Measurements from ENCODE around the gene SCUBE1. TPM values are rescaled to one million over a fixed set of nuclear protein-coding genes. Genes with fewer than 3 reads are reported as not detected.

SCUBE1 gene
- total and polyA plus RNA-seq, 7 experiments from 2014 or later = 0.11 to 0.27 (median 0.19) TPM; not detected in 4

DNA sequence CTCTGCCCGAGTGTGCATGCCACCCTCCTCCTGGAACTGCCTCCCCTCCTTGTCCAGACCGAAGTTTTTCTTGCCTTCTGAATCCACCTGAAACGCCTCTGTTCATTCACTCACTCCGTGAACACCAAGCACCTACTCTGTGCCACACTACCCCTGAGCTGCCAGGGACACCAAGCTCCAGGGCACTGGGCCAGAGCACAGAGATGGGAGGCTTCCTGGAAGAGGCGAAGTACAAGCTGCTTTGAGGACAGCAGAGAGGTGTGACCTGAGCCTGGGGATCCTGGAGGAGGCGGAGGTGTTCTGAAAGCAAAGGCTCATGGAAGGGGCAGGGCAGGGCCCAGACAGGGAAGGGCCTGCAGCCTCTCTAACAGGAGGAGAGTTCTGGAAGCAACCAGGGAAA lies 47.5 kb downstream of the SCUBE1 start:
- no peaks in the 10 kb centered on the region for H3K27me3 Mint-ChIP-seq
- H3K27ac Mint-ChIP-seq = no peak overlapping the region
- Histone ChIP-seq H3K36me3 (ENCODE audit: control insufficient read depth in 2 of 3, insufficient read depth in 3 of 3, low read length in 3 of 3) (no peaks in the 10 kb centered on the region), H3K27me3 (ENCODE audit: control insufficient read depth in 2 of 2, insufficient read depth in 2 of 2, low read length in 2 of 2) (no peaks in the 10 kb centered on the region), H3K4me3 (ENCODE audit: low read length) (no peak overlapping the region), H3K27ac (ENCODE audit: low read depth, low read length) (no peak overlapping the region), H3K4me1 (ENCODE audit: control insufficient read depth in 2 of 2, insufficient read depth in 2 of 2, low read length in 2 of 2) (no peaks in the 10 kb centered on the region), H3K9me3 (ENCODE audit: control insufficient read depth in 2 of 3, low read length in 3 of 3) (no peaks in the 10 kb centered on the region)
- no peak for ATAC-seq
- ChIA-PET POLR2A (no interaction called here), CTCF (no interaction called here)
- no peaks in the 10 kb centered on the region for H3K36me3 Mint-ChIP-seq
- DNase-seq = no peak
- intact Hi-C loops (cut with micrococcal nuclease) = no loop called here
- no peak overlapping the region for H3K4me3 Mint-ChIP-seq
- peaks cover 0 to 2% (median 0%) of the 10 kb centered on the region in 7 donors for H3K4me1 Mint-ChIP-seq
- no peaks in the 10 kb centered on the region for H3K9me3 Mint-ChIP-seq

DNA sequence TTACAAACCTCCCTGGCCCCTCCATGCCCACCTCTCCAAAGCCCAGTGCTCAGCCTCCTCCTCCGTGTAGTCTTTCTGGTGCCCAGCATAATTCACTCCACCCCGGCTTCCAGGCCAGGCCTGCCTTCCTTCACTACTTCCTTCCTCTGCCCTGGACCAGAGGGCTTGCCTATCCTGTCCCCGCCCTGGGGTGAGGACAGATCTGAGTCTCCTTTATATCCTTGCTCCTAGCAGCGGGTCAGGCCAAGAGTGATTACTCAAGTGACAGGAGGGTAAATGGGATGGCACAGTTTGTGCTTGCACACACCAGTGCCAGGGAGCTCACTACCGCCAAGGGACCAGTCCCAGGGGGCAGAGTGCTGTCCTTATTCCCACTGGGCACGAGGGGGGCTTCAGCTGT lies 48.0 kb downstream of the SCUBE1 start:
- no peaks in the 10 kb centered on the region for H3K4me1 ChIP-seq (ENCODE audit: control insufficient read depth in 2 of 2, insufficient read depth in 2 of 2, low read length in 2 of 2)
- DNase-seq (no peak), ATAC-seq (no peak)
- peak overlapping the region in 1 of 9 donors; percentile 20 for H3K27ac Mint-ChIP-seq
- ChIA-PET CTCF (no interaction called here), POLR2A (no interaction called here)
- H3K36me3 ChIP-seq (ENCODE audit: control insufficient read depth in 2 of 3, insufficient read depth in 3 of 3, low read length in 3 of 3) = no peaks in the 10 kb centered on the region
- no peaks in the 10 kb centered on the region for H3K27me3 Mint-ChIP-seq
- no peaks in the 10 kb centered on the region for H3K9me3 Mint-ChIP-seq
- intact Hi-C loops (cut with micrococcal nuclease) = no loop called here
- no peak overlapping the region for H3K4me3 Mint-ChIP-seq
- H3K4me1 Mint-ChIP-seq = peaks cover 0 to 2% (median 0%) of the 10 kb centered on the region in 7 donors
- H3K4me3 ChIP-seq (ENCODE audit: low read length) = no peak overlapping the region
- H3K9me3 ChIP-seq (ENCODE audit: control insufficient read depth in 2 of 3, low read length in 3 of 3) = no peaks in the 10 kb centered on the region
- H3K27ac ChIP-seq (ENCODE audit: low read depth, low read length) = no peak overlapping the region
- no peaks in the 10 kb centered on the region for H3K27me3 ChIP-seq (ENCODE audit: control insufficient read depth in 2 of 2, insufficient read depth in 2 of 2, low read length in 2 of 2)
- no peaks in the 10 kb centered on the region for H3K36me3 Mint-ChIP-seq

DNA sequence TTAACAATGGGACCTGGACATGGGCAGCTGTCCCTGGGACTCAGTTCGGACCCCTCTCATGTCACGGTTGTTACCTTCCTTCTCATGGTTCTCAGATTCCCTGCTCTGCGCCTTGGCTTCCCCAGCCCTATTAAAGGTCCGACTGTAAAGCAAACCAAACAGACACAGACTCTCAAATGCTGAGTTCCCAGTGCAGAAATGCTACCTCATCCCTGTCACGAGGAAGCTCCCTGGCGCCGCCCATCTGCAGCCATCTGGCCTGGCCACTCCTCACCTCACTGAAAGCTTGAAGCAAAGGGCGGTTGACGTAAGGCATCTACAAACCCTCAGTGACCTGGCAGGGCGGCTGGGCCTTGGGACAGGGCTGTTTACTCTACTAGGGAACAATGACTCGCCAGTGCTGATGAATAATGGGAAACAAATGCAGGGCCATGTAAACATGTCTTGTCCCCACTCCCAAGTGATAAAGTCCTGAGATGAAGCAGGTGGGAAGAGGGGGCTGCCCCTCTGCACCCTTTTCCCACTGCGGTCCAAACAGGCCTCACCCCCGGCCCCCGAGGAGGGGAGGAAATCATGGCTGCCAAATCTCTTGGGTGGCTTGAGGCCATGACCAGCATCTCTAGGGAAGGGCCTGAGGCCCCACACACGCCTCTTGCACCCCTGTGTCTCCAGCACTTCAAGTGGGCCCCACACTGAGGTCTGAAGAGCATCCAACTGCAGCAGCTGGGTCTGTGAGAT lies 49.3 kb downstream of the SCUBE1 start:
- Mint-ChIP-seq H3K9me3 (no peaks in the 10 kb centered on the region), H3K27ac (no peak overlapping the region), H3K36me3 (no peaks in the 10 kb centered on the region), H3K4me1 (peaks cover 0 to 6% (median under 1%) of the 10 kb centered on the region in 7 donors), H3K27me3 (no peaks in the 10 kb centered on the region), H3K4me3 (no peak overlapping the region)
- ChIA-PET CTCF (no interaction called here), POLR2A (no interaction called here)
- H3K9me3 ChIP-seq (ENCODE audit: control insufficient read depth in 2 of 3, low read length in 3 of 3) = no peaks in the 10 kb centered on the region
- no peak overlapping the region for H3K4me3 ChIP-seq (ENCODE audit: low read length)
- ATAC-seq (peak; percentile 58), DNase-seq (no peak)
- intact Hi-C loops (cut with micrococcal nuclease) = no loop called here
- no peaks in the 10 kb centered on the region for H3K27me3 ChIP-seq (ENCODE audit: control insufficient read depth in 2 of 2, insufficient read depth in 2 of 2, low read length in 2 of 2)
- H3K4me1 ChIP-seq (ENCODE audit: control insufficient read depth in 2 of 2, insufficient read depth in 2 of 2, low read length in 2 of 2) = peaks cover 0 to 5% of the 10 kb centered on the region in 2 donors
- no peak overlapping the region for H3K27ac ChIP-seq (ENCODE audit: low read depth, low read length)
- H3K36me3 ChIP-seq (ENCODE audit: control insufficient read depth in 2 of 3, insufficient read depth in 3 of 3, low read length in 3 of 3) = no peaks in the 10 kb centered on the region

DNA sequence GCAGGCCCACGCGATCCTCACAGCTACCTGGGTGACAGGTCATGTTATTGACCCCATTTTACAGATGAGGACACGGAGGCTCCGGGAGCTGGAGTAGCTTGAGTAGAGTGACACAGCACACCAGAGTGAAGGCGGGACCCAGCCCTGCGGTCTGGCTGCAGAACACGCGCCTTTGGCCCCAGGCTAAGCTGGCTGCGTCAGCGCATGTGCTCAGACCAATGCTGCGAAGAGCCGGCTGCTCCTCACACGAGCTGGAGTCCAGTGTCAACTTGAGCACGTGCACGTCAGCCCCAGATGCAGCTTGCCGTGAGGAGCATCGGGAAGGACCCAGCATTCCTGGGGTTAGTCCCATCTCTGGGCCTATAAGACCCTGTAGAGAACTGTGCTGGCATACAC lies 49.9 kb downstream of the SCUBE1 start:
- Mint-ChIP-seq H3K27ac (no peak overlapping the region), H3K9me3 (no peaks in the 10 kb centered on the region), H3K4me1 (peaks cover 0 to 7% (median 3%) of the 10 kb centered on the region in 7 donors), H3K27me3 (no peaks in the 10 kb centered on the region), H3K36me3 (no peaks in the 10 kb centered on the region), H3K4me3 (no peak overlapping the region)
- no peaks in the 10 kb centered on the region for H3K36me3 ChIP-seq (ENCODE audit: control insufficient read depth in 2 of 3, insufficient read depth in 3 of 3, low read length in 3 of 3)
- ATAC-seq (no peak), DNase-seq (no peak)
- intact Hi-C loops (cut with micrococcal nuclease) = no loop called here
- no peaks in the 10 kb centered on the region for H3K9me3 ChIP-seq (ENCODE audit: control insufficient read depth in 2 of 3, low read length in 3 of 3)
- ChIA-PET POLR2A (no interaction called here), CTCF (no interaction called here)
- peaks cover 0 to 5% of the 10 kb centered on the region in 2 donors for H3K4me1 ChIP-seq (ENCODE audit: control insufficient read depth in 2 of 2, insufficient read depth in 2 of 2, low read length in 2 of 2)
- H3K27me3 ChIP-seq (ENCODE audit: control insufficient read depth in 2 of 2, insufficient read depth in 2 of 2, low read length in 2 of 2) = no peaks in the 10 kb centered on the region
- H3K27ac ChIP-seq (ENCODE audit: low read depth, low read length) = no peak overlapping the region
- H3K4me3 ChIP-seq (ENCODE audit: low read length) = no peak overlapping the region

DNA sequence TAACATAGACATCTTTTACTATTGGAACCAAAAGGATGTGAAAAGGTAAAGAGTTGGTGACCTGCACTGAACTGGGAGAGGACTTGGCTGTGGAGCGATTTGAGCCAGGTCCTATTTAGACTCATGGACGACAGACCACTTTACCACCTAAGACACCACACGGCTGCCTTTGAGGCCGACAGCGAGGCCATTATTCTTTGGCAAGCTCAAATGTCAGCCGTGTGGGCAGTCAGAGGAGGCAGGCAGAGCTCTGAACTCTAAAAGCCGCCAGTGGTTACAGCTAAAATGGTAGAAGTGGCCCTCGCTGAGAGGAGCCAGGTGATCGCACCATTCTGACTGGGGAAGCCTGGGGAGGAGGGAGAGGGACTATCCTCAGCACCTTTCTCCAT lies 50.5 kb downstream of the SCUBE1 start:
- Mint-ChIP-seq H3K4me1 (peaks cover 0 to 7% (median 3%) of the 10 kb centered on the region in 7 donors), H3K27ac (no peak overlapping the region), H3K9me3 (no peaks in the 10 kb centered on the region), H3K36me3 (no peaks in the 10 kb centered on the region), H3K4me3 (no peak overlapping the region), H3K27me3 (no peaks in the 10 kb centered on the region)
- H3K27ac ChIP-seq (ENCODE audit: low read depth, low read length) = no peak overlapping the region
- no peaks in the 10 kb centered on the region for H3K27me3 ChIP-seq (ENCODE audit: control insufficient read depth in 2 of 2, insufficient read depth in 2 of 2, low read length in 2 of 2)
- CTCF ChIA-PET = no interaction called here
- H3K9me3 ChIP-seq (ENCODE audit: control insufficient read depth in 2 of 3, low read length in 3 of 3) = no peaks in the 10 kb centered on the region
- peaks cover 0 to 5% of the 10 kb centered on the region in 2 donors for H3K4me1 ChIP-seq (ENCODE audit: control insufficient read depth in 2 of 2, insufficient read depth in 2 of 2, low read length in 2 of 2)
- DNase-seq (no peak), ATAC-seq (no peak)
- H3K4me3 ChIP-seq (ENCODE audit: low read length) = no peak overlapping the region
- POLR2A ChIA-PET = no interaction called here
- intact Hi-C loops (cut with micrococcal nuclease) = no loop called here
- H3K36me3 ChIP-seq (ENCODE audit: control insufficient read depth in 2 of 3, insufficient read depth in 3 of 3, low read length in 3 of 3) = no peaks in the 10 kb centered on the region

DNA sequence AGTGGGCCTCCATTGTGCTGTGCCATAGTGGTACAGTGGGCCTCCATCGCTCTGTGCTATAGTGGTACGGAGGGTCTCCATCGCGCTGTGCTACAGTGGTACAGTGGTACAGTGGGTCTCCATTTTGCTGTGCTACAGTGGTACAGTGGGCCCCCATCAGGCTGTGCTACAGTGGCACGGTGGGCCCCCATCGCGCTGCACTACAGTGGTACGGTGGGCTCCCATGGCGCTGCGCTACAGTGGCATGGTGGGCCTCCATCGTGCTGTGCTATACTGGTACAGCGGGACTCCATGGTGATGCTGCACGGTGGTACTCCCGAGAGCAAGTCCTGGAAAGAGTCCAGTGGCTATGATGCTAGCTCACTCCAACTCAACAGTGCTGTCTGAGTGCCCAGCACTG lies 51.8 kb downstream of the SCUBE1 start:
- ChIA-PET CTCF (no interaction called here), POLR2A (no interaction called here)
- Mint-ChIP-seq H3K4me1 (peaks cover 0 to 7% (median 3%) of the 10 kb centered on the region in 7 donors), H3K4me3 (no peak overlapping the region), H3K36me3 (no peaks in the 10 kb centered on the region), H3K27ac (no peak overlapping the region), H3K9me3 (no peaks in the 10 kb centered on the region), H3K27me3 (no peaks in the 10 kb centered on the region)
- H3K36me3 ChIP-seq (ENCODE audit: control insufficient read depth in 2 of 3, insufficient read depth in 3 of 3, low read length in 3 of 3) = no peaks in the 10 kb centered on the region
- ATAC-seq (no peak), DNase-seq (no peak)
- no peak overlapping the region for H3K4me3 ChIP-seq (ENCODE audit: low read length)
- H3K27ac ChIP-seq (ENCODE audit: low read depth, low read length) = no peak overlapping the region
- intact Hi-C loops (cut with micrococcal nuclease) = no loop called here
- no peaks in the 10 kb centered on the region for H3K27me3 ChIP-seq (ENCODE audit: control insufficient read depth in 2 of 2, insufficient read depth in 2 of 2, low read length in 2 of 2)
- H3K4me1 ChIP-seq (ENCODE audit: control insufficient read depth in 2 of 2, insufficient read depth in 2 of 2, low read length in 2 of 2) = peaks cover 0 to 5% of the 10 kb centered on the region in 2 donors
- H3K9me3 ChIP-seq (ENCODE audit: control insufficient read depth in 2 of 3, low read length in 3 of 3) = no peaks in the 10 kb centered on the region

DNA sequence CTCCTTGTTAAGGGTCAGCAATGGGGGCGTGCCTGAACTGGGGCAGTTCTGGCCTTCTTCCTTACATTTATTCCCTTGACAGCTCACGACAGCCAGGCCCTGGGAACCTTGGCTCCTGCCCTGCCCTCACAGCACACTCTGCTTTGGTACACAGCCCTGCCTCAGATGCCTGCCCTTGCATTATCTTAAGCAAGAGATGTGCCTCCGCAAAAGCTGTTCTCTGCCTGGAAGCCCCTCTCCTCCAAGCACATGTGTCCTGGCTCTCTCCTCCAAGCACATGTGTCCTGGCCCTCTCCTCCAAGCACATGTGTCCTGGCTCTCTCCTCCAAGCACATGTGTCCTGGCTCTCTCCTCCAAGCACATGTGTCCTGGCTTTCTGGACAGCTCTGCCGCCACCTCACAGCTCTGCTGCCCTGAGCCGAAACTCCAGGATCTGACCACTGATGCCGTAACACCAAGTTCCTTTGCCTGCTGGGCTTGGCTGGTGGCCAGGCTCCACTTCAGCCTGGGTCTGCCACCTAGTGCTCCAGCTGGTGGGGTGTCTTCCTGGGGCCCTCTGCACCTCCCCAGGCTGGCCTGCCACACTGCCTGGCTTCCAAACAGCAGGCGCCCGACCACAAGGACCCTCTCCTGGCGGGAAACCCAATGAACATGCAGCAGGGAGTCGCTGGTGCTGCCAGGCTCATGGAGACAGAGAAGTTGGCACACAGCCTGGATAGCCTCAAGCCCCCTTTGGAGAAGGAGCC lies 53.0 kb downstream of the SCUBE1 start:
- Histone ChIP-seq H3K27me3 (ENCODE audit: control insufficient read depth in 2 of 2, insufficient read depth in 2 of 2, low read length in 2 of 2) (no peaks in the 10 kb centered on the region), H3K4me1 (ENCODE audit: control insufficient read depth in 2 of 2, insufficient read depth in 2 of 2, low read length in 2 of 2) (peaks cover 0 to 5% of the 10 kb centered on the region in 2 donors), H3K27ac (ENCODE audit: low read depth, low read length) (no peak overlapping the region), H3K36me3 (ENCODE audit: control insufficient read depth in 2 of 3, insufficient read depth in 3 of 3, low read length in 3 of 3) (no peaks in the 10 kb centered on the region), H3K9me3 (ENCODE audit: control insufficient read depth in 2 of 3, low read length in 3 of 3) (no peaks in the 10 kb centered on the region), H3K4me3 (ENCODE audit: low read length) (no peak overlapping the region)
- Mint-ChIP-seq H3K4me1 (peaks cover 0 to 7% (median 1%) of the 10 kb centered on the region in 7 donors), H3K36me3 (no peaks in the 10 kb centered on the region), H3K9me3 (no peaks in the 10 kb centered on the region), H3K4me3 (no peak overlapping the region), H3K27ac (no peak overlapping the region), H3K27me3 (no peaks in the 10 kb centered on the region)
- CTCF ChIA-PET = no interaction called here
- DNase-seq = no peak
- intact Hi-C loops (cut with micrococcal nuclease) = no loop called here
- POLR2A ChIA-PET = no interaction called here
- ATAC-seq = no peak

Measured in naive thymus-derived CD4-positive, alpha-beta T cell (primary cell).